ENCODE results near the gene BMPR2. TPM values are rescaled to one million over a fixed set of nuclear protein-coding genes. Genes with fewer than 3 reads are reported as not detected.
"Not testable (repeated sequence)": the region's sequence is repeated elsewhere in the genome, so short reads cannot be mapped to it uniquely, and the experiment has no call there.

BMPR2 gene
- total RNA-seq, 2 experiments from 2014 or later = 7.6 to 10.8 TPM

DNA sequence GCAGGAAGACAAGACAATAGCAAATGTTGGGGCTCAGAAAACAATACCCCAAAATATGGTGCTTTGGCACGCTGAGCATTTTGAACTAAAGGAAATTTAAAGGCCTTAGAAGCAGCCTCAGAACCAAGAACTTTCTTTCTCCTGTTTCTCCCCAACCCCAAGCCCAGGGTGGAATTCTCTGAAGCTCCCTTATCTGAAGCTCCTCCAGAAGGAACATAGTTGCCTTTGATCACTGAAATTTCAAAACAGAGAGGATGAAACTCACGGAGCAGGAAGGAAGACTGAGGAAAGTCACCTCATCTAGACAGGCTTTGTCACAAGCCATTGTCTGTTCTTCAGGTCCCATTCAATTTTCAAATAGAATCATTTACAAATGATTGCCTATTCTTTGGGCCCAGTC is 15.5 kb upstream of the BMPR2 start:
- POLR2A ChIA-PET = no interaction called here
- ATAC-seq (no peak), DNase-seq (no peak)
- H3K4me3 Mint-ChIP-seq = no peak overlapping the region
- no peaks in the 10 kb centered on the region for H3K4me1 Mint-ChIP-seq
- CTCF ChIA-PET = interaction anchor here (0.7 kb wide), 1 partner anchor 668 kb away, joined by 3 read pairs; no protein-coding TSS in a partner anchor
- H3K9me3 Mint-ChIP-seq (ENCODE audit: low read depth) = no peaks in the 10 kb centered on the region
- H3K36me3 Mint-ChIP-seq (ENCODE audit: low read depth) = no peaks in the 10 kb centered on the region
- intact Hi-C loops (cut with DNase I, micrococcal nuclease) = no loop called here
- H3K27me3 Mint-ChIP-seq = no peaks in the 10 kb centered on the region
- no peak overlapping the region for H3K27ac Mint-ChIP-seq

DNA sequence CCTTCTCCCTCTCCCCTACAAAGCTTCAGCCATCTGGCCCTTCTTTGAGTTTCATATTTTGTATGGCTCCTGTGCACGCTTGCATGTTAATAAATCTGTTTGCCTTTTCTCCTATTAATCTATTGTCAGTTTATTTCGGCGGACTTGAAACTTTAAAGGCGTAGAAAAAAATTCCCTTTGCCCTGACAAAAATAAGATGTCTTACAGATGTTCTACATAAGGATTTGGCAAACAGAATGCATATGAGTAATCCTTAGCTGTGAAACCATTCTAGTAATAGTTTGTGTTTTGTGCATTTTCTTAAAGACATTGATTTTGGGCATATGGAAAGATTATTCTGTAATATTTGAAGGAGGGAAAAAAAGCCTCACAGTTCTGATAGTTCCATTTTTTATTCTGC is 15.0 kb upstream of the BMPR2 start:
- no peak for DNase-seq
- intact Hi-C loops (cut with DNase I, micrococcal nuclease) = no loop called here
- Mint-ChIP-seq H3K27me3 (no peaks in the 10 kb centered on the region), H3K36me3 (ENCODE audit: low read depth) (no peaks in the 10 kb centered on the region), H3K27ac (no peak overlapping the region), H3K4me1 (no peaks in the 10 kb centered on the region), H3K4me3 (no peak overlapping the region), H3K9me3 (ENCODE audit: low read depth) (no peaks in the 10 kb centered on the region)
- ATAC-seq = no peak
- ChIA-PET POLR2A (no interaction called here), CTCF (interaction anchor here (0.7 kb wide), 1 partner anchor 668 kb away, joined by 3 read pairs; no protein-coding TSS in a partner anchor)

DNA sequence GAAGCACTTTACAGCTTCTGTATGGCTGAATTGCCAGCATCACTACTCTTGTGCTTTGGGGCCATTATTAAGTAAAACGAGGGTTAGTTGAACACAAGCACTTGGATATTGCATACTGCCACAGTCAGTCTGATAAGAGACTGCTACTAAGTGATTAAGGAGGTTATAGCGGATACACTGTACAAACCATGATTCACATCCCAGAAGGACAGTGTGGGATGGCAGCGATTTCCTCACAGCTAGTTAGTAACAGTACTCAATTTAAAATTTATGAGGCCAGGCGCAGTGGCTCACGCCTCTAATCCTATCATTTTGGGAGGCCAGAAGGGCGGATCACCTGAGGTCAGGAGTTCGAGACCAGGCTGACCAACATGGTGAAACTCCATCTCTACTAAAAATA is 2.6 kb upstream of the BMPR2 start:
- intact Hi-C loops (cut with DNase I, micrococcal nuclease) = no loop called here
- peaks cover 5% of the 10 kb centered on the region for H3K36me3 Mint-ChIP-seq (ENCODE audit: low read depth)
- ChIA-PET CTCF (interaction anchor here (0.5 kb wide), 1 partner anchor 30 kb away, joined by 4 read pairs; no protein-coding TSS in a partner anchor), POLR2A (no interaction called here)
- no peak overlapping the region for H3K4me3 Mint-ChIP-seq
- H3K27me3 Mint-ChIP-seq = no peaks in the 10 kb centered on the region
- ATAC-seq (no peak), DNase-seq (no peak)
- H3K9me3 Mint-ChIP-seq (ENCODE audit: low read depth) = no peaks in the 10 kb centered on the region
- H3K27ac Mint-ChIP-seq = no peak overlapping the region
- peaks cover 13% of the 10 kb centered on the region for H3K4me1 Mint-ChIP-seq

DNA sequence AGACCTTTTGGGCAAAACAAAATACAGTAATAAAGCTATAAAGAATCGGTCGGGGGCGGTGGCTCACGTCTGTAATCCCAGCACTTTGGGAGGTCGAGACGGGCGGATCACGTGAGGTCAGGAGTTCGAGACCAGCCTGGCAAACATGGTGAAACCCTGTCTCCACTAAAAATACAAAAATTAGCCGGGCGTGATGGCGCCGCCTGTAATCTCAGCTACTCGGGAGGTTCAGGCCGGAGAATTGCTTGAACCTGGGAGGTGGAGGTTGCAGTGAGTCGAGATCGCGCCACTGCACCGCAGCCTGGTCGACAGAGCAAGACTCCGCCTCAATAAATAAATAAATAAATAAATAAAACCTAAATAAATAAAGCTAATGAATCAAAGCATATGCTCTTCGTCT is 1.7 kb upstream of the BMPR2 start:
- H3K27ac Mint-ChIP-seq; H3K9me3 Mint-ChIP-seq (ENCODE audit: low read depth); ATAC-seq; H3K36me3 Mint-ChIP-seq (ENCODE audit: low read depth); DNase-seq; intact Hi-C loops (cut with DNase I, micrococcal nuclease); CTCF ChIA-PET; H3K27me3 Mint-ChIP-seq: not testable (repeated sequence)
- POLR2A ChIA-PET = interaction anchor here (0.6 kb wide), 2 partner anchors 37 to 103 kb away, joined by 4 read pairs; no protein-coding TSS in a partner anchor
- Mint-ChIP-seq H3K4me3 (peak overlapping the region; percentile 95), H3K4me1 (peaks cover 19% of the 10 kb centered on the region)

DNA sequence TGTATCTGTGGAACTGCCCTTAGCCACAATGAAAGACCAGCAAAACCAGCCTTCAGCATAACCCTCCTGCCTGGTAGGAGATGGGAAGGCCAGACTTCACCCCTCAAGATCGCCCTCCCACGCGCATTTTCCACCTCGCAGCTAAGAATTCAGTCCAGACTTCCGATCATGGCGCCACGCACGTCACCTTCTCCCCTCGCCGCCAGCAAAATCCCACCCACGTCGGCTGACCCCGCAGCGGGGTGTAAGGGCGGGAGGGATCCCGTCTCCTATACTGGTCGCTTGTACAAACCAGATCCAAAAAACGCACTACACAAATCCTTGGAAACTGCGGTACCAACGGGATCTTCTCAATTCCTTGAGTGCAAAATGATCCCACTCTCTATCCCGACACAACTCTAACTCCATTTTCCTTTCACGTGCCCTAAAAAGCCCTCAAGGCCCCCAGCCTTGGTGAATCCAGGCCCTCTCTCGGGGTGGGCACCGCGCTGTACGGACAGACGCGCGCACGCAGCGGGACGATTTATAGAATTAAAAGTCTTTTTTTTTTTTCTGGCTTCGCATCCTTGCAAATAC is 1.0 kb upstream of the BMPR2 start:
- H3K4me3 Mint-ChIP-seq = peak overlapping the region; percentile 95
- H3K4me1 Mint-ChIP-seq = peaks cover 23% of the 10 kb centered on the region
- intact Hi-C loops (cut with DNase I, micrococcal nuclease) = loop anchor here (5.0 kb wide), 1 partner anchor 78 kb away; no protein-coding TSS in a partner anchor
- peak overlapping the region; percentile 94 for H3K27ac Mint-ChIP-seq
- no peaks in the 10 kb centered on the region for H3K9me3 Mint-ChIP-seq (ENCODE audit: low read depth)
- ATAC-seq = peak; percentile 13
- POLR2A ChIA-PET = interaction anchor here (0.6 kb wide), 1 partner anchor 37 kb away, joined by 4 read pairs; no protein-coding TSS in a partner anchor
- H3K27me3 Mint-ChIP-seq = no peaks in the 10 kb centered on the region
- CTCF ChIA-PET = no interaction called here
- H3K36me3 Mint-ChIP-seq (ENCODE audit: low read depth) = peaks cover 5% of the 10 kb centered on the region
- DNase-seq = peak; percentile 72

DNA sequence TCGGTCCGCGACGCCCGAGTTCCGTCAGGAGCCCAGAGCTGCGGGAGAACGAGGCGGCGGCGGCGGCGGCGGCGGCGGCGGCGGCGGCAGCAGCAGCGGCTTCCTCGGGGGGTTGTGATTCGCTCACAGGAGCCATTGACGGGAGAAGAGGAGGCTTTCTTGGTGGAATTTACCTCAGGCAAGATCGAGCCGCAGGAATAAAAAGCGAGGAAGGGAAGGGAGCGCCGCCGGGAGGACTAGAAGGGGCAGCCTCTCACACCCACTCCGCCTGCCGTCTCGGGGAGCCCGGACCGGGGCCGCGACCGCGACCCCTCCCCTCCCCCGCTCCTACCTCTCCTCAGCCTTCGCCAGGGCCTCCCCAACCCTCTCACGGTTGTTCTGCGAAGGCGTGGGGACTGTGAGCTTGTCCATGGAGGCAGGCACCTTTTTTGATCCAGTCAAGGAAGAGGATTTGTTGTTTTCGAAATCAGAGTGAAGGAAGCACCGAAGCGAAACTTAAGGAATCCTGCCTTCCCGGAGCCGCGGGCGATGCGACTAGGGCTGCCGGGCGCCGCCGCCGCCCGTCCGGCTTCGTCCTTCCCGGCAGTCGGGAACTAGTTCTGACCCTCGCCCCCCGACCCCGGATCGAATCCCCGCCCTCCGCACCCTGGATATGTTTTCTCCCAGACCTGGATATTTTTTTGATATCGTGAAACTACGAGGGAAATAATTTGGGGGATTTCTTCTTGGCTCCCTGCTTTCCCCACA is 506 bp downstream of the BMPR2 start:
- Mint-ChIP-seq H3K4me1 (peaks cover 30% of the 10 kb centered on the region), H3K36me3 (ENCODE audit: low read depth) (peaks cover 9% of the 10 kb centered on the region), H3K9me3 (ENCODE audit: low read depth) (no peaks in the 10 kb centered on the region), H3K27me3 (no peaks in the 10 kb centered on the region), H3K4me3 (peak overlapping the region; percentile 95), H3K27ac (peak overlapping the region; percentile 85)
- ChIA-PET POLR2A (interaction anchor here (0.6 kb wide), 2 partner anchors 68 to 142 kb away, joined by 3 read pairs; no protein-coding TSS in a partner anchor), CTCF (no interaction called here)
- intact Hi-C loops (cut with DNase I, micrococcal nuclease) = loop anchor here (1.0 to 5.0 kb wide), 12 partner anchors 79 to 1158 kb away; partner anchors contain the start of genes CARF (in 1 of the 2), CYP20A1 (in 1 of the 2), FAM117B (in 1 of the 2) and NBEAL1 (in 1 of the 2)
- DNase-seq (peak; percentile 66), ATAC-seq (peak; percentile 31)

DNA sequence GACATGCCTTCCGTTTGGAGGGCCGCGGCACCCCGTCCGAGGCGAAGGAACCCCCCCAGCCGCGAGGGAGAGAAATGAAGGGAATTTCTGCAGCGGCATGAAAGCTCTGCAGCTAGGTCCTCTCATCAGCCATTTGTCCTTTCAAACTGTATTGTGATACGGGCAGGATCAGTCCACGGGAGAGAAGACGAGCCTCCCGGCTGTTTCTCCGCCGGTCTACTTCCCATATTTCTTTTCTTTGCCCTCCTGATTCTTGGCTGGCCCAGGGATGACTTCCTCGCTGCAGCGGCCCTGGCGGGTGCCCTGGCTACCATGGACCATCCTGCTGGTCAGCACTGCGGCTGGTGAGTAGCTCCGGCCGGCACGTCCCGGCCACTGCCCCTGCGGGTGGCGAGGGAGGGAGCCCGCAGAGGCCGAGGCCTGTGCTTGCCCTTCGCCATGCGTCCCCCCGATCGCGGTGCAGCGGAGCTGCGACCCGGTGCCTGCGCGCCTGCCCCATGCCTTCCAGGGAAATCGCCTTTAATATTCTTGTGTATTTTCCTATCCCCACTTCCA is 1.2 kb downstream of the BMPR2 start:
- Mint-ChIP-seq H3K27ac (peak overlapping the region; percentile 85), H3K27me3 (no peaks in the 10 kb centered on the region), H3K36me3 (ENCODE audit: low read depth) (peaks cover 9% of the 10 kb centered on the region), H3K4me1 (peaks cover 30% of the 10 kb centered on the region), H3K4me3 (peak overlapping the region; percentile 95), H3K9me3 (ENCODE audit: low read depth) (no peaks in the 10 kb centered on the region)
- ATAC-seq = no peak
- POLR2A ChIA-PET = interaction anchor here (0.5 to 0.6 kb wide), 3 partner anchors 10 to 141 kb away, joined by 3 to 4 read pairs (median 3); no protein-coding TSS in a partner anchor
- intact Hi-C loops (cut with DNase I, micrococcal nuclease) = loop anchor here (2.0 to 5.0 kb wide), 5 partner anchors 80 to 1158 kb away; partner anchors contain the start of genes FAM117B (in 1 of the 2), NBEAL1 (in 1 of the 2), RAPH1 (in 1 of the 2) and TMEM237 (in 1 of the 2)
- DNase-seq = peak; percentile 24
- CTCF ChIA-PET = no interaction called here

DNA sequence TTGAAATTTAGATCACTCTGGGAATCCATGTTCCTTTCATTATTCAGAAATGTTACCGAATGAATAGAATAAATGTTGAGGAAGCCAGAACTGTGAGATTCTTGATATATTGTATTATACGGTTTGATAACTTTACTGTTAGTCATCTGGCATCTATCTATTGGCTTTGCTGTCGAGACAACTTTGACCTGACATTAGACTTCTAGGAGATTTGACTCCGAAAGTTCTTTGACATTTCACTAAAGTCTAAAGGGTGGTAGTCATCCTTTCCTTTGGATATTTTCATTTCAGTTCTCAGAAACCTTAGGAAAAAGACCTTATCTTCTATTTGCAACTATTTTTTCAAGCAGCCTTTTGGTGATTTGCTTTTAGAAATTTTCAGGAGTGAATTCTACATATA is 1.9 kb downstream of the BMPR2 start:
- Mint-ChIP-seq H3K36me3 (ENCODE audit: low read depth) (peaks cover 9% of the 10 kb centered on the region), H3K4me3 (peak overlapping the region; percentile 95), H3K27me3 (no peaks in the 10 kb centered on the region), H3K9me3 (ENCODE audit: low read depth) (no peaks in the 10 kb centered on the region), H3K4me1 (peaks cover 30% of the 10 kb centered on the region), H3K27ac (no peak overlapping the region)
- ChIA-PET CTCF (no interaction called here), POLR2A (interaction anchor here (0.7 kb wide), 1 partner anchor 1145 kb away, joined by 3 read pairs; no protein-coding TSS in a partner anchor)
- intact Hi-C loops (cut with DNase I, micrococcal nuclease) = loop anchor here (5.0 kb wide), 1 partner anchor 81 kb away; no protein-coding TSS in a partner anchor
- ATAC-seq (no peak), DNase-seq (no peak)

DNA sequence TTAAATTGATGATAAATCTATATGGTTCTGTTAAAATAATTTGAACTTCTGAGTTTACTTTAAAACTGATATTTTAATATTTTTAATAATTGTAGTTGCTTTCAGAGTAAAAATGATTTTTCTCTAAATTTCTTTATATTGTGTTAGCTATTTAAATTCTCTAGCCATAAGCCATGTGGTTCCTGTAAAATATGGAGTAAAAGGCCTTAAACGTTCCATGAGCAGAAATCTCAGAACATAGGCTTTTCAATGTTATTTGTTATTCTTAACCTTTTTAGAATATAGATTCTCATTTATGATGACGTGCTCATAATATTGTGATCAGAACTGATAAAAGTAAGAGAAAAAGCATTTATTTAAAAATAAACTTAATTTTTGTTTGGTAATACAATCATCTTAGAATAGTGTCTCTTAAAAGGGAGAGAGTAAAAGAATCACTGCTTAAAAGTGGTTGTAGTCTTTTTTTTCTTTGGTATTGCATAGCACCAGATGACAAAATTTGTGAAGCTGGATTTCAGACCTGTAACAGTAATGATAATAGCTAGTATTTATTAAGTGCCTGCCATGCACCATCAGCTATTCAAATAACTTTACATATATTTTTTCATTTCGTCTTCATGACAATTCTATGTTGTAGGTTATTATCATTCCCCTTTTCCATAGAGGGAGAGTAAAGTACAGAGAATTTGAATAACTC is 2.7 kb downstream of the BMPR2 start:
- H3K27me3 Mint-ChIP-seq = no peaks in the 10 kb centered on the region
- H3K36me3 Mint-ChIP-seq (ENCODE audit: low read depth) = peaks cover 9% of the 10 kb centered on the region
- H3K4me3 Mint-ChIP-seq = peak overlapping the region; percentile 95
- DNase-seq (no peak), ATAC-seq (no peak)
- ChIA-PET POLR2A (interaction anchor here (0.7 kb wide), 1 partner anchor 1145 kb away, joined by 3 read pairs; no protein-coding TSS in a partner anchor), CTCF (no interaction called here)
- no peak overlapping the region for H3K27ac Mint-ChIP-seq
- no peaks in the 10 kb centered on the region for H3K9me3 Mint-ChIP-seq (ENCODE audit: low read depth)
- H3K4me1 Mint-ChIP-seq = peaks cover 30% of the 10 kb centered on the region
- intact Hi-C loops (cut with DNase I, micrococcal nuclease) = loop anchor here (5.0 kb wide), 1 partner anchor 82 kb away; no protein-coding TSS in a partner anchor

DNA sequence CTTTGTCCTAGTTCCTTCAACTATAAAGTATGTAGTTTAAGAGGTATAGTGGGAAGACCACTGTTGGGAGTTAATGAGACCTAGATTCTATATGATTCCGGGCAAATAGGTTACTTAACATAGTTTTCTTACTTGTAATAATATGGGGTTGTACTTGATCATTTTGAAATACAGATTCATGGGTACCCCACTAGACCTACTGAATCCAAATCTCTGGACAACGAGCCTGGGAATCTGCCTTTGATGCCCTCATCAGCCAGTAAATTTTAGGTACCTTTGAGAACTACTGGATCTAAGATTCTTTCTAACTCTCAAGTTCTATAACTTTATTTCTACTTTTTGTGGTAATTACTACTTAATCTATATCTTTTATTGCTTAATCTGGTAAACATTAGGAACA is 6.6 kb downstream of the BMPR2 start:
- H3K4me1 Mint-ChIP-seq = peaks cover 44% of the 10 kb centered on the region
- H3K36me3 Mint-ChIP-seq (ENCODE audit: low read depth) = peaks cover 5% of the 10 kb centered on the region
- H3K9me3 Mint-ChIP-seq (ENCODE audit: low read depth) = no peaks in the 10 kb centered on the region
- ChIA-PET CTCF (no interaction called here), POLR2A (no interaction called here)
- H3K27me3 Mint-ChIP-seq = no peaks in the 10 kb centered on the region
- no peak overlapping the region for H3K27ac Mint-ChIP-seq
- DNase-seq (no peak), ATAC-seq (no peak)
- H3K4me3 Mint-ChIP-seq = no peak overlapping the region
- intact Hi-C loops (cut with DNase I, micrococcal nuclease) = no loop called here

DNA sequence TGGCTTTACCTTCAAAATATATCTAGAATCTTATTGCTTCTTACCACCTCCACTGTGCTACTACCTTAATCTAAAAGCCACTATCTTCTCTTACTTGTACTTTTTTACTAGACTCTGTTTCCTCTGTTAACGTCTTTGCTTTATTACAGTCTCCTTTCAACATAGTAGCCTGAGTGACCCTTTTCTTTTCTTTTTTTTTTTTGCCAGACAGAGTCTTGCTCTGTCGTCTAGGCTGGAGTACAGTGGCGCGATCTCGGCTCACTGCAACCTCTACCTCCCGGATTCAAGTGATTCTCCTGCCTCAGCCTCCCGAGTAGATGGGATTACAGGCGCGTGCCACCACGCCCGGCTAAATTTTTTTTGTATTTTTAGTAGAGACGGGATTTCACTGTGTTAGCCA is 10.4 kb downstream of the BMPR2 start:
- H3K9me3 Mint-ChIP-seq (ENCODE audit: low read depth); H3K36me3 Mint-ChIP-seq (ENCODE audit: low read depth); H3K27me3 Mint-ChIP-seq; DNase-seq; ATAC-seq; CTCF ChIA-PET; intact Hi-C loops (cut with DNase I, micrococcal nuclease); H3K4me3 Mint-ChIP-seq; POLR2A ChIA-PET: not testable (repeated sequence)
- Mint-ChIP-seq H3K4me1 (peaks cover 24% of the 10 kb centered on the region), H3K27ac (peak overlapping the region; percentile 11)
